Neural cell (in vitro differentiated cells): ENCODE results near the gene CASKIN1. TPM values are rescaled to one million over a fixed set of nuclear protein-coding genes. Genes with fewer than 3 reads are reported as not detected.
A peak's percentile ranks its signal among the peaks of the same experiment; 100 is the strongest.

Experiments used
- H2AFZ ChIP-seq: fragments of 200-600, 300-800 bp; sonication (generic), shearing (Covaris generic); 2 replicates; pipeline ENCODE4 v1.6.0; 2014; ENCODE audit warnings: low read depth, mild to moderate bottlenecking, antibody characterized with exemption, low read length, moderate library complexity
- H3F3A ChIP-seq: fragments of 200-600 bp; shearing (Covaris generic); 2 replicates; pipeline ENCODE4 v1.6.1; 2016; ENCODE audit warnings: mild to moderate bottlenecking, moderate library complexity, mixed read lengths, antibody characterized with exemption, low read length; ENCODE audit not compliant: insufficient read depth, poor library complexity, severe bottlenecking
- H3K27ac ChIP-seq: fragments of 200-600, 300-800 bp; sonication (generic), shearing (Covaris generic); 2 replicates; pipeline ENCODE4 v1.5.1; 2014; ENCODE audit warnings: mild to moderate bottlenecking, low read length, moderate library complexity
- H3K27me3 ChIP-seq: fragments of 300-800, 200-600 bp; sonication (generic), shearing (Covaris generic); 2 replicates; pipeline ENCODE4 v1.6.0; 2014; ENCODE audit warnings: mild to moderate bottlenecking, low read depth, low read length, moderate library complexity; ENCODE audit not compliant: insufficient read depth
- H3K36me3 ChIP-seq: fragments of 300-800, 200-600 bp; sonication (generic), shearing (Covaris generic); 2 replicates; pipeline ENCODE4 v1.5.1; 2014; ENCODE audit warnings: mild to moderate bottlenecking, antibody characterized with exemption, low read length, moderate library complexity; ENCODE audit not compliant: insufficient read depth
- H3K4me2 ChIP-seq: fragments of 300-800, 200-600 bp; sonication (generic), shearing (Covaris generic); 2 replicates; pipeline ENCODE4 v1.6.0; 2014; ENCODE audit warnings: mild to moderate bottlenecking, low read length
- H3K4me3 ChIP-seq: fragments of 300-800, 200-600 bp; sonication (generic), shearing (Covaris generic); 2 replicates; pipeline ENCODE4 v1.5.1; 2014; ENCODE audit warnings: mild to moderate bottlenecking, low read length, moderate library complexity
- H3K79me2 ChIP-seq: fragments of 200-600 bp; shearing (Covaris generic); replicated peaks from 2 replicates; pipeline ENCODE4 v1.6.0; 2014; ENCODE audit warnings: mild to moderate bottlenecking, low read length, moderate library complexity; ENCODE audit not compliant: insufficient read depth
- H3K9ac ChIP-seq: fragments of 300-800, 200-600 bp; sonication (generic), shearing (Covaris generic); 2 replicates; pipeline ENCODE4 v1.6.1; 2016; ENCODE audit warnings: mild to moderate bottlenecking, low read length, mixed read lengths
- H3K9me2 ChIP-seq: fragments of 200-600 bp; shearing (Covaris generic); 2 replicates; pipeline ENCODE4 v1.6.1; 2016; ENCODE audit warnings: mild to moderate bottlenecking, low read length, mixed read lengths; ENCODE audit not compliant: insufficient read depth
- H3K9me3 ChIP-seq: fragments of 200-600, 300-800 bp; sonication (generic), shearing (Covaris generic); 2 replicates; pipeline ENCODE4 v1.6.1; 2016; ENCODE audit warnings: mild to moderate bottlenecking, mixed run types, low read length, moderate library complexity, mixed read lengths
- H4K20me1 ChIP-seq: fragments of 200-600 bp; shearing (Covaris generic); 2 replicates; pipeline ENCODE4 v1.6.1; 2016; ENCODE audit warnings: mild to moderate bottlenecking, mixed run types; ENCODE audit not compliant: insufficient read depth
- EP300 ChIP-seq: fragments of 450-650 bp; conservative IDR thresholded peaks from 2 replicates; pipeline ENCODE4 v1.6.1; 2014; ENCODE audit warnings: antibody characterized with exemption, mild to moderate bottlenecking, moderate library complexity; ENCODE audit not compliant: poor library complexity, severe bottlenecking
- EZH2 ChIP-seq: fragments of 200-600, 300-800 bp; shearing (Covaris generic), sonication (generic); IDR thresholded peaks from 2 replicates; pipeline ENCODE4 v1.6.1; 2014; ENCODE audit warnings: antibody characterized with exemption, low read length, borderline replicate concordance, mild to moderate bottlenecking; ENCODE audit not compliant: insufficient read depth, poor library complexity, severe bottlenecking
- MXI1 ChIP-seq: fragments of 450-650 bp; conservative IDR thresholded peaks from 2 replicates; pipeline ENCODE4 v1.6.1; 2014; ENCODE audit warnings: antibody characterized with exemption, mild to moderate bottlenecking; ENCODE audit not compliant: poor library complexity, severe bottlenecking
- POLR2AphosphoS5 ChIP-seq: IDR thresholded peaks from 2 replicates; pipeline ENCODE4 v1.6.1; 2012
- RAD21 ChIP-seq: fragments of 450-650 bp; conservative IDR thresholded peaks from 2 replicates; pipeline ENCODE4 v1.6.1; 2014; ENCODE audit warnings: antibody characterized with exemption, mild to moderate bottlenecking, moderate library complexity
- REST ChIP-seq: IDR thresholded peaks from 2 replicates; pipeline ENCODE4 v1.6.1; 2012; ENCODE audit warnings: borderline replicate concordance
- SMC3 ChIP-seq: fragments of 450-650 bp; conservative IDR thresholded peaks from 2 replicates; pipeline ENCODE4 v1.6.1; 2014; ENCODE audit warnings: antibody characterized with exemption, mild to moderate bottlenecking, moderate library complexity; ENCODE audit not compliant: poor library complexity
- TAF1 ChIP-seq: IDR thresholded peaks from 2 replicates; pipeline ENCODE4 v1.6.1; 2012; ENCODE audit warnings: low read depth
- polyA plus RNA-seq: library from polyadenylated mRNA; depleted of rRNA; stranded (reverse); fragments of >200 nt; gene quantifications from 2 replicates; pipeline ENCODE4 v1.2.3, GENCODE V29; 2014
- TF ChIP-seq, protein P1 (sequence below): fragments of 450-650 bp; IDR thresholded peaks from 2 replicates; pipeline ENCODE4 v1.5.1; 2014; ENCODE audit warnings: antibody characterized with exemption, mild to moderate bottlenecking, moderate library complexity; ENCODE audit not compliant: poor library complexity, severe bottlenecking

CASKIN1 gene
- polyA plus RNA-seq, 1 donor from 2014 or later = 10.3 TPM

DNA sequence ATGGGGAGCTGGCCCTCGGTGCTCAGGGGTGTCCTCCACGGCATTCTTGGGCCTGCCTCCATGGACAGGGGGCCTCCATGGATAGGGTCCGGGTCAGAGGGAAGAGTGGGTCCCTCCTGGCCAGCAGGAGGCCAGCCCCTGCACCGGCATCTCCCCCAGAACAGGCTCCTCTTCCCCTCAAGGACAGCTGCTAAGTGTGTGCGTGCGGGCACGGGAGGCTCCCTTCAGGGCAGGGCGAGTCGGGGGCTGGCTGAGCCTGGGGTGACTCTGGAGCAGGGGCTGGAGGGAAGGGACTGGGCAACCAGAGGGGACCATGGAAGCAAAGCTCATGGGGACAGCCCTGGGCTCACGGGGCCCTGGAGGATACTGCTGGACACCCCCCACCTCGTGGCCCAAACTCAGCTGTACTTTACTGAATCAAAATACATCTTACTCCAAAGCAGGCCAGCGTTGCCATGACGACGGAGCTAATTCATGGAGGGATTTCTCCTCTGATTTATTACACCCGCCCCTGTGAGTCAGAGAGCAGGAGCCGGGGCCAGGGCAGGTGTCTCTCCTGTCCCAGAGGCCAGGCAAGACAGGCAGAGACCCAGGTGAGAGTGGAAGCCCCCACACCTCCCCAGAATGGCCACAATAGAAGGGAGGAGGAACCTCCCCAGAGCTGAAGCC is 2.1 kb downstream of the CASKIN1 start:
- Histone ChIP-seq H2AFZ (no peak overlapping the region), H3K36me3 (no peaks in the 10 kb centered on the region)

DNA sequence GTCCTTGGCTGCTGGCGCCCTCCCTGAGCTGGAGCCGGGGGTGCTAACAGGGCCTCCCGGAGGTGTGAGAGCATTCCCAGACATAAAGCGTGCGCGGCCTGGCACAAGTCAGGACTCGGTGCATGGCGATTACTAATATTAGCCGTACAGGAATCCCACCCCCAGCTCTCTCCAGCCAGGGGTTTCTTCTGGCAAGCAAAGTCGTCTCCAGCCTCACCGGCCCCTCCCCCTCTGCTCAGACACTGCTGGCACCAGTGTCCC is 5.0 kb downstream of the CASKIN1 start:
- H4K20me1 ChIP-seq = no peaks in the 10 kb centered on the region
- H3K27me3 ChIP-seq = no peaks in the 10 kb centered on the region
- H3K9ac ChIP-seq = no peak overlapping the region
- no peaks in the 10 kb centered on the region for H3K36me3 ChIP-seq
- H3K79me2 ChIP-seq = peaks cover 2% of the 10 kb centered on the region
- H3K27ac ChIP-seq = no peak overlapping the region
- H2AFZ ChIP-seq = no peak overlapping the region
- H3K9me3 ChIP-seq = no peaks in the 10 kb centered on the region
- H3F3A ChIP-seq = no peaks in the 10 kb centered on the region
- H3K4me3 ChIP-seq = no peak overlapping the region
- H3K9me2 ChIP-seq = no peaks in the 10 kb centered on the region
- no peak overlapping the region for H3K4me2 ChIP-seq
- no peak for TF ChIP-seq POLR2AphosphoS5
- TF ChIP-seq EZH2 = no peak
- no peak for TF ChIP-seq EP300
- no peak for TF ChIP-seq SMC3
- TF ChIP-seq RAD21 = no peak
- no peak for TF ChIP-seq REST
- TF ChIP-seq TAF1 = no peak
- TF ChIP-seq MXI1 = no peak

More for the DNA sequence above, 2.1 kb downstream of the CASKIN1 start:
- peak overlapping the region; percentile 76 for H3K4me3 ChIP-seq
- peak overlapping the region; percentile 73 for H3K9ac ChIP-seq
- peak overlapping the region; percentile 80 for H3K4me2 ChIP-seq
- H3K9me2 ChIP-seq = no peaks in the 10 kb centered on the region
- peaks cover 3% of the 10 kb centered on the region for H3K27me3 ChIP-seq
- H3K9me3 ChIP-seq = no peaks in the 10 kb centered on the region
- H3K27ac ChIP-seq = no peak overlapping the region
- peaks cover 2% of the 10 kb centered on the region for H3K79me2 ChIP-seq
- no peaks in the 10 kb centered on the region for H4K20me1 ChIP-seq
- TF ChIP-seq SMC3 (no peak), EZH2 (no peak), EP300 (no peak), TAF1 (no peak), RAD21 (no peak), MXI1 (no peak), POLR2AphosphoS5 (no peak), REST (no peak)
- TF ChIP-seq, protein P1, sequence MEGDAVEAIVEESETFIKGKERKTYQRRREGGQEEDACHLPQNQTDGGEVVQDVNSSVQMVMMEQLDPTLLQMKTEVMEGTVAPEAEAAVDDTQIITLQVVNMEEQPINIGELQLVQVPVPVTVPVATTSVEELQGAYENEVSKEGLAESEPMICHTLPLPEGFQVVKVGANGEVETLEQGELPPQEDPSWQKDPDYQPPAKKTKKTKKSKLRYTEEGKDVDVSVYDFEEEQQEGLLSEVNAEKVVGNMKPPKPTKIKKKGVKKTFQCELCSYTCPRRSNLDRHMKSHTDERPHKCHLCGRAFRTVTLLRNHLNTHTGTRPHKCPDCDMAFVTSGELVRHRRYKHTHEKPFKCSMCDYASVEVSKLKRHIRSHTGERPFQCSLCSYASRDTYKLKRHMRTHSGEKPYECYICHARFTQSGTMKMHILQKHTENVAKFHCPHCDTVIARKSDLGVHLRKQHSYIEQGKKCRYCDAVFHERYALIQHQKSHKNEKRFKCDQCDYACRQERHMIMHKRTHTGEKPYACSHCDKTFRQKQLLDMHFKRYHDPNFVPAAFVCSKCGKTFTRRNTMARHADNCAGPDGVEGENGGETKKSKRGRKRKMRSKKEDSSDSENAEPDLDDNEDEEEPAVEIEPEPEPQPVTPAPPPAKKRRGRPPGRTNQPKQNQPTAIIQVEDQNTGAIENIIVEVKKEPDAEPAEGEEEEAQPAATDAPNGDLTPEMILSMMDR = no peak
- H3F3A ChIP-seq = no peaks in the 10 kb centered on the region
